SH-SY5Y (cell line): Measurements from ENCODE around the gene CELF2.

Experiments
- GATA2 ChIP-seq: IDR thresholded peaks from 2 replicates; pipeline ENCODE4 v1.6.1; 2011; ENCODE audit warnings: mild to moderate bottlenecking, low read depth, low read length
- GATA3 ChIP-seq: IDR thresholded peaks from 2 replicates; pipeline ENCODE4 v1.6.1; 2011; ENCODE audit warnings: low read depth, mild to moderate bottlenecking, low read length, moderate library complexity

GRCh38 chr10:11274452-11274851 lies 256.8 kb downstream of the CELF2 start:
- TF ChIP-seq GATA3 (no peak), GATA2 (no peak)
